ENCODE data around the gene GRIP2.

The GRIP2 gene

DNA sequence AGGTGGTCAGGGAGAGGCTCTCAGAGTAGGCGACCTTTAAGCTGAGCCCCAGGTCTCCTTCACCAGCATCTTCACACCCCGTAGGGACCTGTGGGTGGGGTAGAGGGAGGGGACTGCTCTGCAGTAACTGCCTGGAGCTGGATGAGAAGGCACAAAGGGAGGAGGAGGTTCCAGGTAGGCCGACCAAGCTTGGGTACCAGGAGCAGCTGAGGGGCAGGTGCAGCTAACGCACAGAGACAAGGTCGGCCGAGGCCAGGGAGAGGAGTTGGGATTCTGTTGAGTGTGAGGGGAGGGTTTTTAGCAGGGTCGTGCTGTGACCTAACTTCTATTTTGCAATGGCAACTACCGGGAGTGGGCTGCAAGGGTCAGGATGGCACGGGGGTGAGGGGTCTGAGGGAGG is 5.9 kb upstream of the GRIP2 start:
- no peak for DNase-seq (ENCODE audit: low spot score)
- TF ChIP-seq CTCF (IDR thresholded peaks at IDR 0.05; ENCODE audit: extremely low read depth, missing control alignments): no peak

GRCh38 chr3:14545251-14545635 is 5.1 kb upstream of the GRIP2 start:
- TF ChIP-seq CTCF (IDR thresholded peaks at IDR 0.05; ENCODE audit: extremely low read depth, missing control alignments): no peak
- no peak for DNase-seq (ENCODE audit: low spot score)

GRCh38 chr3:14544282-14545250 is 4.4 kb upstream of the GRIP2 start:
- TF ChIP-seq CTCF (IDR thresholded peaks at IDR 0.05; ENCODE audit: extremely low read depth, missing control alignments): no peak
- no peak for DNase-seq (ENCODE audit: low spot score)

- no peak for TF ChIP-seq CTCF (IDR thresholded peaks at IDR 0.05; ENCODE audit: extremely low read depth, missing control alignments)
- no peak for DNase-seq (ENCODE audit: low spot score)
Observed at GRCh38 chr3:14543446-14543845, 3.3 kb upstream of the GRIP2 start.

- no peak for TF ChIP-seq CTCF (IDR thresholded peaks at IDR 0.05; ENCODE audit: extremely low read depth, missing control alignments)
Observed at GRCh38 chr3:14542656-14543055, 2.5 kb upstream of the GRIP2 start.

DNA sequence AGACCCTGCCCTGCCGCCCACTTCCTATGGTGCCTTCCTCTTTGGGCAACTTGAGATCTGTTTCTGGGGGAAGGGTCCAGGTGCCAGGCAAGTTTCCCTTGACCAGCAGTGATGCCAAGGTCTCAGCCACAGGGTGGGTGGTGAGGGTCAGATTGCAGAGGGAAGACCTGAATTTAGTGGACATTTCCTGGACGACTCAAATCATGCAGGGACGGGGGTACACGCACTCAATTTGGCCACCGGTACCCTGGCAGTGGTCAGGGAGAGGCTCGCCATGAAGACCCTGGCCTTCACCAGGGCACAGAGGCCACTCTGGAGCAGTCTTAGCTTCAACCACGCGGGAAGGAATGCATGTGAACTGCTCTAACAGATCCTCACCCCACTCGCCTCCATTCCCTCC is 1.5 kb upstream of the GRIP2 start:
- DNase-seq (ENCODE audit: low spot score): no peak

More at GRCh38 chr3:14542656-14543055, 2.5 kb upstream of the GRIP2 start:
- no peak for DNase-seq (ENCODE audit: low spot score)

More for the DNA sequence above, 1.5 kb upstream of the GRIP2 start:
- no peak for TF ChIP-seq CTCF (IDR thresholded peaks at IDR 0.05; ENCODE audit: extremely low read depth, missing control alignments)
